ENCODE data around the gene HOTAIR.

HOTAIR gene

GRCh38 chr12:53998110-53998899, 23.6 kb upstream of the HOTAIR start:
- DNase-seq: no peak

- no peak for DNase-seq
These were observed 22.7 kb upstream of the HOTAIR start for GRCh38 chr12:53997204-53998109.

GRCh38 chr12:53996240-53997203, 21.8 kb upstream of the HOTAIR start:
- DNase-seq: no peak

- DNase-seq: peak; percentile 40
These were observed 20.9 kb upstream of the HOTAIR start for GRCh38 chr12:53995378-53996239.

- DNase-seq: no peak
These were observed 20.2 kb upstream of the HOTAIR start for GRCh38 chr12:53995002-53995377.

- DNase-seq: no peak
These were observed 19.7 kb upstream of the HOTAIR start for GRCh38 chr12:53994264-53995001.

GRCh38 chr12:53994009-53994263, 19.2 kb upstream of the HOTAIR start:
- DNase-seq: no peak

GRCh38 chr12:53993162-53994008, 18.6 kb upstream of the HOTAIR start:
- DNase-seq: no peak

GRCh38 chr12:53992377-53992889, 17.7 kb upstream of the HOTAIR start:
- no peak for DNase-seq

GRCh38 chr12:53991077-53991460, 16.3 kb upstream of the HOTAIR start:
- DNase-seq: no peak

- no peak for DNase-seq
These were observed 15.7 kb upstream of the HOTAIR start for GRCh38 chr12:53990311-53991076.

- no peak for DNase-seq
These were observed 14.7 kb upstream of the HOTAIR start for GRCh38 chr12:53989227-53990113.

- DNase-seq: no peak
These were observed 13.9 kb upstream of the HOTAIR start for GRCh38 chr12:53988541-53989226.

- no peak for DNase-seq
These were observed 13.1 kb upstream of the HOTAIR start for GRCh38 chr12:53987787-53988230.

- DNase-seq: no peak
These were observed 12.1 kb upstream of the HOTAIR start for GRCh38 chr12:53986686-53987483.

- DNase-seq: no peak
These were observed 11.4 kb upstream of the HOTAIR start for GRCh38 chr12:53985994-53986685.
